Stimulated activated naive CD8-positive, alpha-beta T cell treated with anti-CD3 and anti-CD28 coated beads, Interleukin-15, amount 100 ng/mL, for 72 hours (primary cell): ENCODE results near the gene HPSE2.

Experiments
- ATAC-seq: fragments of 150-1000 bp; cut with Tn5 transposase; 2 replicates; pipeline ENCODE4 v1.10.0; 2021; ENCODE audit warnings: mild to moderate bottlenecking, moderate library complexity
- DNase-seq, 2 donors: peaks; one replicate each; pipeline ENCODE4 v3.0.0; 2021 to 2022
- H3K27ac Mint-ChIP-seq, 2 donors: one replicate each; pipeline ENCODE4 v1.8.0; 2022; ENCODE audit warnings: mild to moderate bottlenecking in 2 of 2, mixed read lengths in 2 of 2, moderate library complexity in 2 of 2
- H3K27me3 Mint-ChIP-seq: one replicate; pipeline ENCODE4 v1.8.0; 2022; ENCODE audit warnings: mixed read lengths
- H3K4me1 Mint-ChIP-seq: one replicate; pipeline ENCODE4 v1.8.0; 2022; ENCODE audit warnings: mild to moderate bottlenecking, mixed read lengths
- H3K4me3 Mint-ChIP-seq, 2 donors: one replicate each; pipeline ENCODE4 v1.8.0; 2022; ENCODE audit warnings: mild to moderate bottlenecking in 2 of 2, mixed read lengths in 2 of 2, moderate library complexity in 1 of 2
- H3K9me3 Mint-ChIP-seq, 2 donors: one replicate each; pipeline ENCODE4 v1.8.0; 2022; ENCODE audit warnings: mixed read lengths in 2 of 2

HPSE2 gene

DNA sequence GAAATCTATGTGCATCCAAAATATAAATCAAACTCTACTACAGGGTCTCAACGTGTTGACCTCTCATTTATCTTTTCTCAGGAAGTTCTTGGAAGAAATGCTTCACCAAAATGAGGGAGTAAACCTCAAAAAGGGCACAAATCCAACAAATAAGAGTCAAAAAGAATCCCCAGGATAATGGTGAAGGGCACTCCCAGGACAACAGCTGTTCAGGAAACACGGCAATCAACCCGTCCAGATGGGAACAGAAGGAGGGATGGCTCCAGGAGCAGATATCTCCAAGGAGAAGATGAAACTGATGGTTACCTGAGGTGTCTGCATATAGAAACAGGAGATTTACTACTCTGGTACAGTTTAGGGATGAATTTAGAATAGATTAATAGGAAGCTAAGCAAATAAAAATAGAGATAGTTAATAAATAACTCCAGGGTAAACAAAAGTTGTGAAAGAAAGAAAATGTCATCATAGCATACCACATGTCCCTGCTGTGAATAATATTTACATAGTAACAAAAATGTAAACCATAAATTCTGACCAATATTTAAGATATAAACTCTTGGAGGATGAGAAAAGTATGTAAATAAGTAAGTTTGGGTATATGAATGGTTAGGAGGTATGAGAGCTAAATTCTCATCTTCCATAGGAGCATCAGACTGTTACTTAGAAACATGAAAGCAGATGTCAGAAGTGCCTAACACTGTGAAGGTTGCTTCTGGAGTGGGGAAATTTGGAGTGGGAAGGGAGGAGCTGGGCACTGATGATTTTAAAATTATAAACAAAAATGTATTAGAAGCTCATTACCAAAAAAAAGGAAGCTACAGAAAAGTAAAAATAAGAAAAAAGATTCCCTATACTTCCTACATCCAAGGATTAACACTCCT is 551.4 kb downstream of the HPSE2 start:
- Mint-ChIP-seq H3K27me3 (peaks cover 37% of the 10 kb centered on the region), H3K4me3 (no peak overlapping the region), H3K27ac (no peak overlapping the region), H3K9me3 (peaks cover 13 to 14% of the 10 kb centered on the region in 2 donors), H3K4me1 (no peaks in the 10 kb centered on the region)
- DNase-seq: no peak
- ATAC-seq: no peak

DNA sequence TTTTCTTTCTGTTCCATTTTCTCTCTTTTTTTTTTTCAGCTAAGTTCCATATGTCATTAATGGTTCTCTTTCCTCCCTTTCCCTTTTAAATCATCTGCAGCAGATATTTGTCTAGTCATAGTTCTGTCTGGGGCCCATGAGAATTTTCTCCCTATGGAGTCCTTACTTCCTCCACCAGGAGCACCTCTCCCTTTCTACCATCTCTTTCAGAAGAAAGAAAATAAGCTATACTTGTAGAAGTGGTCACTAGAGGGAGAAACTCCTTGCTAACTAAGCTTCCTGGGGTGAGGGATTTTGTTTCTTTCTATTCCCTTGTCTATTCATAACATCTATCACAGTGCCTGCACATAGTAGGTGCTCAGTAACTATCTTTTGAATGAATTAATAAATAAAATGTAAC is 558.8 kb downstream of the HPSE2 start:
- H3K9me3 Mint-ChIP-seq: no peaks in the 10 kb centered on the region
- H3K4me1 Mint-ChIP-seq: no peaks in the 10 kb centered on the region
- no peak overlapping the region for H3K27ac Mint-ChIP-seq
- DNase-seq (no peak), ATAC-seq (no peak)
- peaks cover 2% of the 10 kb centered on the region for H3K27me3 Mint-ChIP-seq
- no peak overlapping the region for H3K4me3 Mint-ChIP-seq

GRCh38 chr10:98675902-98676301 is 559.8 kb downstream of the HPSE2 start:
- Mint-ChIP-seq H3K27ac (no peak overlapping the region), H3K4me3 (no peak overlapping the region), H3K27me3 (no peaks in the 10 kb centered on the region), H3K9me3 (no peaks in the 10 kb centered on the region), H3K4me1 (no peaks in the 10 kb centered on the region)
- DNase-seq (no peak), ATAC-seq (no peak)

DNA sequence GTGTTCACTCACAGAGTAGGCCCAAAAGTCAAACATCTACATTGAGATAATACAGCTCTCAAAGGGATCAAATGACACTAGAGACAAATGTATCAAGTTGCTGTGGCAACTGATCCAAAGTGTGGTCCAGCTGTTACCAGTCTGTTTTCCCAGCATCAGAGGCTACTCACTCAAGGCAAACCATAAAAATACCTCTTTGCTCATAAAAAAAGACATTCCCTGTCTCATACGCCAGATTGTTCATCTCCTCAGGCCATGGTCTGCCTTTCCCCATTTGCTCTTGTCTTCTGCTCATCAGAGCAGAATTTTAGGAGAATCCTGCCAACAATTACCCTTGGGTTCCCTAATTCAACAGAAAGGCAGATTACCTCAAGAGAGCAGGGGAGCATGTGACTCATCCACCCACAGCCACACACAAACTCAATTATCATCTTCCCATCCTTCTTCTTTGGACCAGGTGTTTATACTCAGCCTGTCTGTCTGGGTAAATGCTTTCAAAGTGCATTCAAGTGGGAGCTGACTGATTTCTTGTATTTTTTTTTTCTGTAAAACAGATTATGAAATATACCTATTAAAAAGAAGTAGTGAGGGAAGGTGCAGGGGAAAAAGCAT is 562.4 kb downstream of the HPSE2 start:
- H3K27ac Mint-ChIP-seq: no peak overlapping the region
- ATAC-seq (no peak), DNase-seq (no peak)
- H3K4me3 Mint-ChIP-seq: no peak overlapping the region
- no peaks in the 10 kb centered on the region for H3K27me3 Mint-ChIP-seq
- no peaks in the 10 kb centered on the region for H3K4me1 Mint-ChIP-seq
- H3K9me3 Mint-ChIP-seq: no peaks in the 10 kb centered on the region

- Mint-ChIP-seq H3K27ac (no peak overlapping the region), H3K4me1 (no peaks in the 10 kb centered on the region), H3K4me3 (no peak overlapping the region), H3K9me3 (no peaks in the 10 kb centered on the region), H3K27me3 (peaks cover 20% of the 10 kb centered on the region)
- no peak for DNase-seq
- ATAC-seq: no peak
Observed at GRCh38 chr10:98667081-98667480, 568.6 kb downstream of the HPSE2 start.

- Mint-ChIP-seq H3K27me3 (peaks cover 20% of the 10 kb centered on the region), H3K9me3 (no peaks in the 10 kb centered on the region), H3K4me1 (no peaks in the 10 kb centered on the region), H3K4me3 (no peak overlapping the region), H3K27ac (no peak overlapping the region)
- no peak for DNase-seq
- no peak for ATAC-seq
Observed at GRCh38 chr10:98666276-98666675, 569.4 kb downstream of the HPSE2 start.

DNA sequence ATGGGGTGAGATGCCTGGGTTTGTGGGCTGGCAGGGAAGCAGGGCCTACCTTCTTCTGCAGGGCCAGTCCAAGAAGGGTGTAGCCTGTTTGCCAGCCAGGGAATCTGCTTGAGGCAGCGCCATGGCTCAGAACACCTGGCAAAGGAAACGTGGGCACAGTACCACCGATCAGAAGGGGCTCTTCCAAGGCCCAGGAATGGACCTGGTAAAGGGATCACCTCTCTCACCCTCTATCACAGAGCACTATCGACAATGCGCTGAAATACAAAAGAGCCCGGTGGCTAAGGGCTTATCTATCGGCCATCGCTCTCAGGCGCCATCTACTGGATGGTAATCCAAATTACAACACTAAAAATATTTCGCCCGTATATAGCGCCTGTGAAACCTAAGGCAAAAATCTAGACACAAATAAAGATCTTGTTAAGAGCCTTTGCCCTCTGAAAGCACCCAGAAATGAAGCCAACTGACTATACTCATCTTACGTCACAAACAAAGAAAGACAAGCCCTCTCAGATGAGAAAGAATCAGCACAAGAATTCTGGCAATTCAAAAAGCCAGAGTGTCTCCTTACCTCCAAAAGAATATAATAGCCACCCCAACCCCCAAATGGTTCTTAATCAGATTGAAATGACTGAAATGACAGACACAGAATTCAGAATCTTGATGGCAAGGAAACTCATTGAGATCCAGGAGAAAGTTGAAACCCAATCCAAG is 571.2 kb downstream of the HPSE2 start:
- H3K9me3 Mint-ChIP-seq: no peaks in the 10 kb centered on the region
- H3K4me1 Mint-ChIP-seq: no peaks in the 10 kb centered on the region
- H3K27ac Mint-ChIP-seq: no peak overlapping the region
- ATAC-seq: peak; percentile 81
- peaks cover 20% of the 10 kb centered on the region for H3K27me3 Mint-ChIP-seq
- DNase-seq: peak; percentile 24 to 31
- no peak overlapping the region for H3K4me3 Mint-ChIP-seq

DNA sequence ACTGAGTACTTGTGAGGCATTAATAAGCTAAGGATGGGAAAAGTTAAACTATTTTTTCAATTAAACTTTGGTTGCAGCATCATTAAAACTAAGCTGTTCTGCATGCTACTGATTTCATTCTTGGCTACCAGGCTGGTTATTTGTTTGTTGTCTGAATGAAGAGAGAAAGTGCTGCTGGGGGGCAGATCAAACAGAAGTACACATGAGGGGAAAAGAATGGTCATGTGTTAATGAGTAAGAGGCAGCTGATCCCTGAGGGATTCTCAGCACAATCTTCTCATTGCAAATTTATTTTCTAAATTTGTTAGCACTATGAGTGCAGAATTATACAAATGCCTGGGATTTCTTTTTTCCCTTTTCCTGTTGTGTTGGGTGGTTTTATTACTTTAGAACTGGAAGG is 575.7 kb downstream of the HPSE2 start:
- ATAC-seq (no peak), DNase-seq (no peak)
- no peak overlapping the region for H3K27ac Mint-ChIP-seq
- no peaks in the 10 kb centered on the region for H3K4me1 Mint-ChIP-seq
- H3K4me3 Mint-ChIP-seq: no peak overlapping the region
- no peaks in the 10 kb centered on the region for H3K9me3 Mint-ChIP-seq
- H3K27me3 Mint-ChIP-seq: peaks cover 8% of the 10 kb centered on the region

DNA sequence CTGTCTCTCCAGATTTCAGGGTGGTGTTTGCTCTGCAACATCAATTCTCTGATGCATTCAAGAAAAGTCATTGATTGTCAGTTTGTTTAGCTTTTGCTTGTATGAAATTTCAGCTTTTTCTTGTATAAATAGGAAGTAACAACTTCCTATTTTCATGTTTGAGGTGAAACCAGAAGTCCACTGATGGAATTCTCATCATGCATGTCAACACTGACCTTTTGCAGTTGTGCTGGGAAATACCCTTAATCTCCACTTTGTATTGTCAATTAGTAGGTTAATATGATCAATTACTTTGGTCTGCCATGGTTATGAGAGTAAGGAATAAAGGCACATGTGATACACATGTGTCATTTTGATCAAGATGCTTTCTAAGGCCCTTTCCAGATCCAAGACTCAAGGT is 580.2 kb downstream of the HPSE2 start:
- H3K9me3 Mint-ChIP-seq: no peaks in the 10 kb centered on the region
- ATAC-seq (no peak), DNase-seq (no peak)
- no peaks in the 10 kb centered on the region for H3K4me1 Mint-ChIP-seq
- no peak overlapping the region for H3K4me3 Mint-ChIP-seq
- H3K27me3 Mint-ChIP-seq: peaks cover 33% of the 10 kb centered on the region
- H3K27ac Mint-ChIP-seq: no peak overlapping the region

DNA sequence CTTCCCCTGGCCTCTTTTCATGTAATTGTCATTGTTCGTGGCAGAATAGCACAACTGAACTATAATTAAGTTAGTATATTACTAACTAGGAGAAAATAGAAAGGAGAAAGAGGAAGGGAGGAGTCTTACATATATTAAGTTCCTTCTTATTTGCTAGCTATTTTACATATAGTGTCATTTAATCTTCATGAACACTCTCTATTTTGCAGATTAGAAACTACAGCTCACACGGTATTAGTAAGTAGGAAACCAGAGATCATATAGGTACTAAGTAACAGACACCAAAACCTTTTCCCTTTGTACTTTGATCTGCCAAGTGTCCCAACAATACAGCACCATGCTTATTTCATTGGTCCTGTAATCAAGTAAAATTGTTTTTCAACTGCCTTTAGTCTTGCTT is 586.5 kb downstream of the HPSE2 start:
- H3K9me3 Mint-ChIP-seq: no peaks in the 10 kb centered on the region
- no peak for DNase-seq

DNA sequence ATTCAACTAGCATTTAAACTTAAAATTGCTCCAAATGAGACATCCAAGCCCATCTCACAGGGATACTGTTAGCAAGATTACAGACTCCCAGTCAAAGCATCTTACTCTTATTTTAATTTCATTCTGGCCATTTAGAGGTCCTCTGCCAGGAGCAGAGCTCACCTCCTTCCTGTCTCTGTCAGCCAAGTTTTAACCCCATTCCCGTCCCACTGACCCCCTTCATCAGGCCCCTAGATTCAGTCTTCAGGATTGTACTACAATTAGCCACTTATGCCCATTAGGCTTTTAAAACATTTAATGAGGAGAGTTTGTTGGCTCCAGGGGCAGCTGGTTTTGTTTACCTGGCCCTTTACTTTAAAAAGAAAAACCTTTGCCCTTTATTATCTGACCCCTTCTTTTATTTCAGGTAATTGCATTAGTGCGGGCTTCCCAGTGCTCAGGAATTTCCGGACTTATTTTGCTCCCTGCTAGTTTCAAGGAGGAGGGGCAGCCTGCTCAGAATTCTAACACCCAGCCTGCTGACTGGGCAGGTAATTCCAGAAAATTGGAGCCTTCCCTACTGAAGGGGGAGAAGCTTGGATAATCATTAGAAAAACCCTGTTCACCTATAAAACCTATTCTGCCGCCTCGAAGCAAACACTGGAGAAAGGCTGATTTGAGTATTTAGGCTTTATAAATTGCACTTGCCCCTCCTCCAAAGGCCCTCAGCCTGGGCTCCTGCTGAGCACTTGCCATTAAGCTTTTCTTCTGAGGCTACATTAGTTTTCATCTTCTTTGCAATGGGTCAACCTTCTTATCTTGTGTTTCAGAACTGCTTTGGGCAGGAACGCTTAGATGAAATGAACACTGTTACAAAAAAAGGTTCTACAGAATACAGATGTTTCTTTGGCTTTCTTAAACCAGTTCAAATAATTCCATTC is 588.4 kb downstream of the HPSE2 start:
- DNase-seq: no peak
- H3K4me3 Mint-ChIP-seq: no peak overlapping the region
- no peak overlapping the region for H3K27ac Mint-ChIP-seq
- no peaks in the 10 kb centered on the region for H3K4me1 Mint-ChIP-seq
- no peaks in the 10 kb centered on the region for H3K9me3 Mint-ChIP-seq
- no peak for ATAC-seq
- peaks cover 42% of the 10 kb centered on the region for H3K27me3 Mint-ChIP-seq

More for the DNA sequence above, 586.5 kb downstream of the HPSE2 start:
- Mint-ChIP-seq H3K4me3 (no peak overlapping the region), H3K27ac (no peak overlapping the region), H3K4me1 (no peaks in the 10 kb centered on the region), H3K27me3 (peaks cover 58% of the 10 kb centered on the region)
- no peak for ATAC-seq

DNA sequence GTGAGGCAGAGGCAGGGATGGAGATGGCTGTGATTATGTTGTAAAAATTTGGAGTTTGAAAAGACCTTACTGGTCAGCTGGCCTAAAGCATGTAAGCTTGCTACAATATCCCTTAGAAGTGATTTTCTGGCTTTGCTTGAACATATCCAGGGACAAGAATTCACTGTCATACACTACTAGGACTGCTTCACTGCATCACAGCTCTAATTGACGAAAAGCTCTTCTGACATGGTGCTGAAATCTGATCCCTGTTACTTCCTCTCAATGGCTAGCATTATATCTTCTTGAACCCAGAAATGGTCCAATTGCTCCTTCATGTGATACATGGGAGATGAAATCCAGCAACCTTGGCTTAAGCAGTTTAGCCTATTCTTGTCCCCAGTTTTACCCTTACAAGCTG is 591.2 kb downstream of the HPSE2 start:
- H3K9me3 Mint-ChIP-seq: no peaks in the 10 kb centered on the region
- H3K27me3 Mint-ChIP-seq: peaks cover 48% of the 10 kb centered on the region
- no peak for ATAC-seq

GRCh38 chr10:98642281-98642680 is 593.4 kb downstream of the HPSE2 start:
- Mint-ChIP-seq H3K27me3 (peaks cover 36% of the 10 kb centered on the region), H3K27ac (no peak overlapping the region), H3K9me3 (no peaks in the 10 kb centered on the region), H3K4me3 (no peak overlapping the region), H3K4me1 (no peaks in the 10 kb centered on the region)
- DNase-seq (no peak), ATAC-seq (no peak)

More for the DNA sequence above, 591.2 kb downstream of the HPSE2 start:
- no peaks in the 10 kb centered on the region for H3K4me1 Mint-ChIP-seq
- no peak overlapping the region for H3K27ac Mint-ChIP-seq
- no peak for DNase-seq
- H3K4me3 Mint-ChIP-seq: no peak overlapping the region

DNA sequence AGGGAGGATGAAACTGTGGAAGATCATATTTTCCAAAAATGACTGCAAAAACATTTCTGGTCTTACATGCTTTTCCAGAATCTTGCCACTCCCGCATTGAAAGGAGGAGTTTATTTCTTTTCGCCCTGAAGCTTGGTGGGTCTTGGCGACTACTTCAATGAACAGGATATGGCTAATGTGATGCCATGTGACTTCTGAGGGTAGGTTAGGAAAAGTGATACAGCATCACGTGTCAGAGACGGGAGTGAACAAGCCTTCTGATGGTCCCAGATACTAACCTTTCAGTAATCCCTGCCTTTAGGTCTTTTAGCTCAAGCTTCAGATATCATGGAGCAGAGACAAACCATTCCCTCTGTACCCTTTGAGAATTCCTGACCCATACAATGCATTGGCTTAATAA is 596.7 kb downstream of the HPSE2 start:
- Mint-ChIP-seq H3K4me3 (no peak overlapping the region), H3K27me3 (peaks cover 17% of the 10 kb centered on the region), H3K27ac (no peak overlapping the region), H3K4me1 (no peaks in the 10 kb centered on the region), H3K9me3 (no peaks in the 10 kb centered on the region)
- DNase-seq (no peak), ATAC-seq (no peak)

GRCh38 chr10:98636921-98637329 is 598.7 kb downstream of the HPSE2 start:
- H3K9me3 Mint-ChIP-seq: no peaks in the 10 kb centered on the region
- H3K27ac Mint-ChIP-seq: no peak overlapping the region
- no peak for ATAC-seq
- DNase-seq: no peak
- peaks cover 26% of the 10 kb centered on the region for H3K27me3 Mint-ChIP-seq
- no peaks in the 10 kb centered on the region for H3K4me1 Mint-ChIP-seq
- H3K4me3 Mint-ChIP-seq: no peak overlapping the region
